HepG2 (cell line): ENCODE results near the gene MST1. TPM values are rescaled to one million over a fixed set of nuclear protein-coding genes. Genes with fewer than 3 reads are reported as not detected.

ENCODE experiments used
- FOXK1 ChIP-seq: sonication (generic); formaldehyde crosslinking; IDR thresholded peaks from 2 replicates; pipeline ENCODE4 v1.4.0; 2020; ENCODE audit warnings: low read depth, missing genetic modification reagents, borderline replicate concordance
- HCFC1 ChIP-seq: fragments of 150-350 bp; IDR thresholded peaks from 2 replicates; pipeline ENCODE4 v1.6.1; 2014; ENCODE audit warnings: low read depth, low read length
- HMG20A ChIP-seq: IDR thresholded peaks from 2 replicates; pipeline ENCODE4 v1.6.1; 2016; ENCODE audit warnings: borderline replicate concordance
- HOXA5 ChIP-seq: sonication (generic); formaldehyde crosslinking; IDR thresholded peaks from 2 replicates; pipeline ENCODE4 v1.4.0; 2020; ENCODE audit warnings: missing genetic modification reagents
- MAFF ChIP-seq: IDR thresholded peaks from 2 replicates; pipeline ENCODE4 v1.6.1; 2011; ENCODE audit warnings: low read depth, low read length, improper control_type of control experiment
- MLX ChIP-seq: IDR thresholded peaks from 2 replicates; pipeline ENCODE4 v1.6.1; 2016
- NFKB2 ChIP-seq: sonication (generic); formaldehyde crosslinking; IDR thresholded peaks from 2 replicates; pipeline ENCODE4 v1.4.0; 2020; ENCODE audit warnings: missing genetic modification reagents, borderline replicate concordance
- PAWR ChIP-seq: sonication (generic); formaldehyde crosslinking; IDR thresholded peaks from 2 replicates; pipeline ENCODE4 v1.4.0; 2020; ENCODE audit warnings: missing genetic modification reagents, mild to moderate bottlenecking, borderline replicate concordance
- POLR2AphosphoS5 ChIP-seq: IDR thresholded peaks from 2 replicates; pipeline ENCODE4 v1.6.1; 2012; ENCODE audit warnings: low read depth, low read length
- SMARCE1 ChIP-seq: fragments of 450-650 bp; IDR thresholded peaks from 2 replicates; pipeline ENCODE4 v1.6.1; 2017; ENCODE audit warnings: borderline replicate concordance
- SYNCRIP ChIP-seq: fragments of 200-400 bp; formaldehyde crosslinking; IDR thresholded peaks from 2 replicates; pipeline ENCODE4 v1.6.1; 2018; ENCODE audit warnings: mild to moderate bottlenecking, low read depth, low read length; ENCODE audit not compliant: insufficient read depth
- ZFP36L2 ChIP-seq: sonication (generic); formaldehyde crosslinking; IDR thresholded peaks from 2 replicates; pipeline ENCODE4 v1.4.0; 2020; ENCODE audit warnings: missing genetic modification reagents
- ZFYVE20 ChIP-seq: sonication (generic); formaldehyde crosslinking; IDR thresholded peaks from 2 replicates; pipeline ENCODE4 v1.8.0; 2023; ENCODE audit warnings: low read depth, mild to moderate bottlenecking, moderate library complexity, missing genetic modification reagents, borderline replicate concordance
- ZNF335 ChIP-seq: sonication (generic); formaldehyde crosslinking; IDR thresholded peaks from 2 replicates; pipeline ENCODE4 v1.4.0; 2020; ENCODE audit warnings: missing genetic modification reagents
- ZNF512B ChIP-seq: sonication (generic); formaldehyde crosslinking; IDR thresholded peaks from 2 replicates; pipeline ENCODE4 v1.5.1; 2020; ENCODE audit warnings: missing genetic modification reagents, mild to moderate bottlenecking, borderline replicate concordance
- ZNF644 ChIP-seq: IDR thresholded peaks from 2 replicates; pipeline ENCODE4 v1.6.1; 2016; ENCODE audit warnings: low read depth
- ZSCAN9 ChIP-seq: IDR thresholded peaks from 2 replicates; pipeline ENCODE4 v1.6.1; 2016; ENCODE audit warnings: borderline replicate concordance
- polyA plus RNA-seq, 8 experiments: library from polyadenylated mRNA; depleted of rRNA in 3 of 8; stranded (reverse) in 7 of 8; unstranded in 1 of 8; fragments of >200 nt; fragmentation: Illumina TruSeq in 4 of 8; extraction: Trizol in 4 of 8; gene quantifications; 2 replicates each; pipeline versions ENCODE4 v1.2.1 to v1.2.3, GENCODE V29; 2011 to 2016; ENCODE audit warnings: low read depth in 4 of 8, missing spikeins in 1 of 8, mixed read lengths in 1 of 8; ENCODE audit not compliant: insufficient read depth in 1 of 8
- total RNA-seq, 5 experiments: library from RNA; depleted of rRNA; stranded (reverse); fragments of >200 nt; fragmentation: Illumina TruSeq; extraction: Trizol; gene quantifications; 2 replicates each; pipeline ENCODE4 v1.2.3, GENCODE V29; 2016; ENCODE audit warnings: low read depth in 1 of 5
- TF ChIP-seq, protein P1 (sequence below): sonication (generic); formaldehyde crosslinking; IDR thresholded peaks from 2 replicates; pipeline ENCODE4 v1.5.0; 2020; ENCODE audit warnings: mild to moderate bottlenecking, missing genetic modification reagents, borderline replicate concordance

The MST1 gene
- total and polyA plus RNA-seq, 2 of the 13 experiments (the other 11 are each of a cell fraction or from before 2014, with no cell fraction given) = 189 to 452 TPM

- TF ChIP-seq HMG20A (CRISPR knock-in tag) = no peak
- TF ChIP-seq ZNF644 (CRISPR knock-in tag) = 0 out of 2 replicates have a peak, but pooled peaks have one; percentile 0
- TF ChIP-seq MLX (CRISPR knock-in tag) = peak; percentile 35; the same call in 1 of the 2 replicates
- no peak for TF ChIP-seq PAWR (CRISPR knock-in tag)
- no peak for TF ChIP-seq SYNCRIP
- TF ChIP-seq, protein P1, sequence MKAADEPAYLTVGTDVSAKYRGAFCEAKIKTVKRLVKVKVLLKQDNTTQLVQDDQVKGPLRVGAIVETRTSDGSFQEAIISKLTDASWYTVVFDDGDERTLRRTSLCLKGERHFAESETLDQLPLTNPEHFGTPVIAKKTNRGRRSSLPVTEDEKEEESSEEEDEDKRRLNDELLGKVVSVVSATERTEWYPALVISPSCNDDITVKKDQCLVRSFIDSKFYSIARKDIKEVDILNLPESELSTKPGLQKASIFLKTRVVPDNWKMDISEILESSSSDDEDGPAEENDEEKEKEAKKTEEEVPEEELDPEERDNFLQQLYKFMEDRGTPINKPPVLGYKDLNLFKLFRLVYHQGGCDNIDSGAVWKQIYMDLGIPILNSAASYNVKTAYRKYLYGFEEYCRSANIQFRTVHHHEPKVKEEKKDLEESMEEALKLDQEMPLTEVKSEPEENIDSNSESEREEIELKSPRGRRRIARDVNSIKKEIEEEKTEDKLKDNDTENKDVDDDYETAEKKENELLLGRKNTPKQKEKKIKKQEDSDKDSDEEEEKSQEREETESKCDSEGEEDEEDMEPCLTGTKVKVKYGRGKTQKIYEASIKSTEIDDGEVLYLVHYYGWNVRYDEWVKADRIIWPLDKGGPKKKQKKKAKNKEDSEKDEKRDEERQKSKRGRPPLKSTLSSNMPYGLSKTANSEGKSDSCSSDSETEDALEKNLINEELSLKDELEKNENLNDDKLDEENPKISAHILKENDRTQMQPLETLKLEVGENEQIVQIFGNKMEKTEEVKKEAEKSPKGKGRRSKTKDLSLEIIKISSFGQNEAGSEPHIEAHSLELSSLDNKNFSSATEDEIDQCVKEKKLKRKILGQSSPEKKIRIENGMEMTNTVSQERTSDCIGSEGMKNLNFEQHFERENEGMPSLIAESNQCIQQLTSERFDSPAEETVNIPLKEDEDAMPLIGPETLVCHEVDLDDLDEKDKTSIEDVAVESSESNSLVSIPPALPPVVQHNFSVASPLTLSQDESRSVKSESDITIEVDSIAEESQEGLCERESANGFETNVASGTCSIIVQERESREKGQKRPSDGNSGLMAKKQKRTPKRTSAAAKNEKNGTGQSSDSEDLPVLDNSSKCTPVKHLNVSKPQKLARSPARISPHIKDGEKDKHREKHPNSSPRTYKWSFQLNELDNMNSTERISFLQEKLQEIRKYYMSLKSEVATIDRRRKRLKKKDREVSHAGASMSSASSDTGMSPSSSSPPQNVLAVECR (CRISPR knock-in tag) = no peak
- no peak for TF ChIP-seq ZFP36L2 (CRISPR knock-in tag)
- TF ChIP-seq SMARCE1 = no peak
- no peak for TF ChIP-seq ZNF335
- TF ChIP-seq ZFYVE20 (CRISPR knock-in tag) = no peak
- no peak for TF ChIP-seq HOXA5 (CRISPR knock-in tag)
- TF ChIP-seq ZNF512B (CRISPR knock-in tag) = no peak
- TF ChIP-seq FOXK1 = no peak
- no peak for TF ChIP-seq MAFF
- TF ChIP-seq NFKB2 = no peak; the same call in 1 of the 2 replicates
- 0 out of 2 replicates have a peak, but pooled peaks have one; percentile 20 for TF ChIP-seq POLR2AphosphoS5
- TF ChIP-seq ZSCAN9 (CRISPR knock-in tag) = no peak
- TF ChIP-seq HCFC1 = no peak
Observed at GRCh38 chr3:49665822-49666519, 23.3 kb downstream of the MST1 start (continued).
